ENCODE results near the gene PTPRCAP.
"Not testable (repeated sequence)": the region's sequence is repeated elsewhere in the genome, so short reads cannot be mapped to it uniquely, and the experiment has no call there.

PTPRCAP gene

GRCh38 chr11:67410984-67411784 lies 26.3 kb downstream of the PTPRCAP start:
- in situ Hi-C loops (cut with MboI; ENCODE audit: low sequenced_read_pairs) = no loop called here

- in situ Hi-C loops (cut with MboI; ENCODE audit: low sequenced_read_pairs) = no loop called here
These were observed 27.1 kb downstream of the PTPRCAP start for GRCh38 chr11:67410369-67410831.

GRCh38 chr11:67409781-67410368 lies 27.6 kb downstream of the PTPRCAP start:
- in situ Hi-C loops (cut with MboI; ENCODE audit: low sequenced_read_pairs) = no loop called here

- in situ Hi-C loops (cut with MboI; ENCODE audit: low sequenced_read_pairs) = no loop called here
These were observed 28.2 kb downstream of the PTPRCAP start for GRCh38 chr11:67409261-67409666.

GRCh38 chr11:67408437-67409200 lies 28.9 kb downstream of the PTPRCAP start:
- in situ Hi-C loops (cut with MboI; ENCODE audit: low sequenced_read_pairs) = no loop called here

DNA sequence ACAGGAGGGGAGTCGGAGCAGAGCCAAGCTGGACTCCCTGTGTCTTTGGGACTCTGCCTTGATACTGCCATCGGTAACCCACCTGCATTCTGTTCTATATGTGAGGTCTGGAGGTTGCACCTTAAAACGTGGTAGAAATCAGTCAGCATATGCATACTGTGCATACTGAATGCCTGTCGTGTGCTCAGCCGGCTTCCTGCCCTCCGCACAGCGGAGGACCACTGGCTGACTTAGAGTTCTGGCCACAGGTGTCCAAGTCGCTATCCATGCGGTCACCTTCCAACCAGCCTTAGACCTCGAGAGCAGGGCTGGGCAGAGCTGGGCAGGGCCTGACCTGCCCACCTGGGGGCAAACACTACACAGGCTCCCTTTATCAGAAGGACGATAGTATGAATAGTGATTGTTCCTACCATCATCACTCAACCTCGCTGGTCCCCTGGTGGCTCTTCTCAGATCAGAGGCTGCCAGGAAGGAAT lies 29.8 kb downstream of the PTPRCAP start:
- in situ Hi-C loops (cut with MboI; ENCODE audit: low sequenced_read_pairs) = no loop called here

GRCh38 chr11:67406969-67407687 lies 30.4 kb downstream of the PTPRCAP start:
- in situ Hi-C loops (cut with MboI; ENCODE audit: low sequenced_read_pairs) = no loop called here

GRCh38 chr11:67406420-67406968 lies 31.0 kb downstream of the PTPRCAP start:
- in situ Hi-C loops (cut with MboI; ENCODE audit: low sequenced_read_pairs) = no loop called here

DNA sequence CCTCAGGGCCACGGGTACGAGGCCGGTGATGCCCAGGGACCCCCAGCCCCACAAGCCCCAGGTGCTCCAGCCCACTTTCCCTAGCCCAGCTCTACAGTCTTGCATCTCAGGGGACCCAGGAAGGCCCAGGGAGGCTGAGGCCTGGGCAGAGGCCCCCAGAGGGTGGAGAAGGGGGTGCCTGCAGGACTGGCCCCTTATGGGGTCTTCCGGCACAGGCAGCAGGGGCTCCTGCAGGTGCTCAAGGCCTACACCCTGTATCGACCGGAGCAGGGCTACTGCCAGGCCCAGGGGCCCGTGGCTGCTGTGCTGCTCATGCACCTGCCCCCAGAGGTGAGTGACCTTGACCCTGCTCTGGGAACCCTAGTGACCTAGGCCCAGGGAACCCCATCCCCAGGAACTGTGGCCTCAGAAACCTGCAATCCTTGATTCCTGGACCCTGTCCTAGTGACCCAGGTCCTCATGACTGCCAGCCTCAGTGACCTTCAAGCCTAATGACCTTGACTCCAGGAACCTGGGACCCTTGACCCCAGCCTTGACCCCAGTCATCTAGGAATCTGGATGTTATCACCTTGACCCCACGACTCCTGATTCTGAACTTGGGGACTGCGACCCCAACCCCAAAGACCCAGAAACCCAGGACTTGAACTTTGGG lies 31.7 kb downstream of the PTPRCAP start:
- in situ Hi-C loops (cut with MboI; ENCODE audit: low sequenced_read_pairs) = no loop called here

- in situ Hi-C loops (cut with MboI; ENCODE audit: low sequenced_read_pairs) = no loop called here
These were observed 32.3 kb downstream of the PTPRCAP start for GRCh38 chr11:67405196-67405567.

DNA sequence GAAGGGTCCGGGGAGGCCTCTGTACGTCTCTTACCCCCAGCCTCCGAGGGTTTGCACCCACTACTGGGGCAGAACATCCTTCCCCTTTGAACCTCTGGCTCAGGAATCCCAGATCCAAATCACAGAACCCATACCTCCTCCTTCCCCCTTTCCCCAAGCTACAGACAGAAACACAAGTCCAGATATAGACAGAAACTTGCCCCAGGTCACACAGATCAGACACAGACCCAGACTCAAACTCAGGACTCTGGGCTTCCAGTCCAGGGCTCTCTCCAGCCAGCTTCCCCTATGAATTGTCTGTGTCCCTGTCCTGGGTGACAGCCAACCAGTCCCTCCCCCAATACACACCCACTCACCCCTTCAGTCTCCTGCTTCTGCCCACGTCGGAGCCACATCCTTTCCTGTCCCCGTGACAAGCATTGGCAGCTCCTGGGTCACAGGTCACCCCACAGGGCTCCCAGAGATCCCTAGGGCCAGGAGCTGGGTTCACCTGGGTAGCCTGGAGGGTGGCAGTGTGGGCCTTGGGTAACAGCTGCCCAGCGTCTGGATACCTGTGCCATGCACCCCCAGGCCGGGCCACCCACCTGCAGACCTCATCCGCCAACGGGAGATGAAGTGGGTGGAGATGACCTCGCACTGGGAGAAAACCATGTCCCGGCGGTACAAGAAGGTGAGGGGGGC lies 32.8 kb downstream of the PTPRCAP start:
- in situ Hi-C loops (cut with MboI; ENCODE audit: low sequenced_read_pairs) = no loop called here

- in situ Hi-C loops (cut with MboI; ENCODE audit: low sequenced_read_pairs) = not testable (repeated sequence)
These were observed 34.4 kb downstream of the PTPRCAP start for GRCh38 chr11:67403085-67403484.

DNA sequence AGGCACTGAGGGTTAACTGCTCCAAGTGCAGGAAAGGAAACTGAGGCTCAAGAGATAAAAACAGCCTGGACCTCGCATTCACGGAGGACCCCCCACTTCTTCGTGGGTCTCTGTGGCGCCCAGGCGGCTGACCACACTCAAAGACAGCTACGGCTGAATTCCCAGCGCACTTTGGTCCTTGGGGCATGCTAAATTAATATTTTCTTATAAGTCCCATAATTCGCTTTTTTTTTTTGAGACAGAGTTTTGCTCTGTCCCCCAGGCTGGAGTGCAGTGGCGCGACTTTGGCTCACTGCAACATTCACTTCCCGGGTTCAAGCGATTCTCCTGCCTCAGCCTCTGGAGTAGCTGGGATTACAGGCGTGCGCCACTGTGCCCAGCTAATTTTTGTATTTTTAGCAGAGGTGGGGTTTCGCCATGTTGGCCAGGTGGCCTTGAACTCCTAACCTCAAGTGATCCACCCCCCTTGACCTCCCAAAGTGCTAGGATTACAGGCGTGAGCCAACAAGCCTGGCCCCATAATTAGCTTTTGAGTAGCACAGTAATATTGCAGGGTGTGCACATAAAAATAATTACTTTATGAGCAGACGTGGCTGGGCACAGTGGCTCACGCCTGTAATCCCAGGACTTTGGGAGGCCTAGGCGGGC lies 35.2 kb downstream of the PTPRCAP start:
- in situ Hi-C loops (cut with MboI; ENCODE audit: low sequenced_read_pairs) = not testable (repeated sequence)

- in situ Hi-C loops (cut with MboI; ENCODE audit: low sequenced_read_pairs) = no loop called here
These were observed 35.8 kb downstream of the PTPRCAP start, which contains the start of gene PPP1CA for GRCh38 chr11:67401495-67402191. Gene PPP1CA, minus strand, starts transcription at chr11:67401858. Its CDS starts 76 bp downstream, at chr11:67401782.

GRCh38 chr11:67400942-67401494 lies 36.5 kb downstream of the PTPRCAP start:
- in situ Hi-C loops (cut with MboI; ENCODE audit: low sequenced_read_pairs) = no loop called here

GRCh38 chr11:67400251-67400941 lies 37.1 kb downstream of the PTPRCAP start:
- in situ Hi-C loops (cut with MboI; ENCODE audit: low sequenced_read_pairs) = no loop called here

Measured in hTERT RPE-1 (cell line).